DMS79 treated with DMSO at 0.1 percent for 48 hours (cell line): ENCODE measurements around the gene CELSR1.
A peak's percentile ranks its signal among the peaks of the same experiment; 100 is the strongest.

Source experiments
- DNase-seq: peaks from one replicate; lab custom pipeline; 2025; lab: John Stamatoyannopoulos, UW

The CELSR1 gene

GRCh38 chr22:46553189-46553588 lies 15.8 kb upstream of the CELSR1 start:
- no peak for DNase-seq

DNA sequence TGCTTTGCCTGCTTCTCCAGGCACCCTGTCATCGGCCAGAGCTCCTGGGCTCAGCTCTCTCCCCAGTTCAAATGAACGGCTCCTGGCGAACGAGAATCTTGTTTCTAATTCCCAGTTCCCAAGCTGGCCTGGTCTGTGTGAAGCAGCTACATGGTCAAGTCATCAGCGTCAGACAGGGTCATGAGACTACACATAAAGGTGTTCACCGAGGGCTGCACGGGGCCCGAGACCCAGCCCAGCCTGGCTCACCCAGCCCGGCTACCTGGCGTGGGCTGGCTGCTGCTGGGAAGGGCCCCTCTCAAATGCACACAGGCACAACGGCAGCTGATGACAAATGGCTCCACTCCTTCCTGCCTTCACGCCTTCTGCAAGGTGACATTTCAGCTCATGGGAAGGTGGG lies 14.6 kb upstream of the CELSR1 start:
- DNase-seq, result no peak

- DNase-seq, result no peak
Observed at GRCh38 chr22:46551321-46551720, 13.9 kb upstream of the CELSR1 start.

DNA sequence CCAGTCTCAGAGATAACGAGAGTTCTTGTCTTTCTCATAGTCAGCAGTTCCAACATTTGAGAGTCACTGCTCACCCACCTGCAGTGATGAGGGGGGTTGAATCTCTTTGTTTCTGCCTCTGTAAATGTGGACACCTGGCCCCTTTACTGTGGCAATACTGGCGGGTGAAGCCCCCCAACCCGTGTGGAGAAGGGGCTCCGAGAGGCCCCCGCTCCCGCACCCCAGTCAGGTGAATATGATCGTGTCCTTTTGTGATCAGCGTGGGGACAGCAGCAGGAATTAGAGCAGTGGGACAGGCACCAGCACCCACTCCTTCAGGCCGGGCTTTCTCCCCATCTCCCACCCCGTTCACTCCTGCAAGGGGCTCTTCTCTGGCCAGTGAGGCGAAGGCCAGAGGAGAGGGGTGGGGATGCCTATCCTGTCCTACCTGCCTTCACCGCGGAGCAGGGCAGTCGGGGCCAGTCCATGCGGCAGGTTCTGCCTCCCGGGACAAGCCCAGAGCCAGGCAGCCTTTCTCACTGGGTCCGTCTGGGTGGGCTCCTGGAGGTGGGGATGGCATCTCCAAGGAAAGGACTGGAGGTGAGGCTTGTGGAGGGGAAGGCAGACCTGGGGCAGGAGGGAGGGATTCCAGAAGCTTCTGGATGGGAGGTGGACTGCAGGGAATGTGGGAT lies 12.7 kb upstream of the CELSR1 start:
- DNase-seq, result no peak

DNA sequence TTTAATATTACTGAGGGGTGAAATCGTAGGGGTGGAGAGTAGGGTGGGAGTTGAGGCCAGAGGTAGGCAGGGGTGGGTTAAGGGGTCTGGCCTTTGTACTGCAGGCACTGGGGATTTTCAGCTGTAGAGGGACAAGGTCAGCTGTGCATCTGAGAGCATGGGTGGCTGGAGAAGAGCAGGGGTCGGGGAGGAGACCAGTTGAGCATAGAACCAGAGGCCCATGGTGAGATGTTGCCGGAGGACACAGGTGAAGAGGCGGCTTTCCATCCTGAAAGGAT lies 12.1 kb upstream of the CELSR1 start:
- DNase-seq, result no peak

DNA sequence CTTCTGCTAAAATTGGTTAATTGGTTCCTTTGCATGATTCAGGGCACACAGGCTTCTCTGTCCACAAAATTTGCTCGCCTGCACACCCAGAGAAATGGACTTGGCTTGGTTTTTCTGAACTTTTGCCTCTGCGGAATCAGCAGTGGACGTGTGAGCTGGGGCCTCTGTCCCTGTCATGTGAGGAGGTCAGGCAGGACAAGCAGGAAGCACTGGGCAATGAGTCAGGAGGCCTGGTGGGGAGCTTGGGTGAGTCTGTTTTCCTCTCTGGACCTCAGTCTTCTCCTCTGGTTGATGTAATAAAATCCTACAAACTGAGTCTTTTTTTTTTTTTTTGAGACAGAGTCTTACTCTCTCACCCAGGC lies 10.4 kb upstream of the CELSR1 start:
- no peak for DNase-seq

- DNase-seq, result no peak
Observed at GRCh38 chr22:46547179-46547882, 9.9 kb upstream of the CELSR1 start.

DNA sequence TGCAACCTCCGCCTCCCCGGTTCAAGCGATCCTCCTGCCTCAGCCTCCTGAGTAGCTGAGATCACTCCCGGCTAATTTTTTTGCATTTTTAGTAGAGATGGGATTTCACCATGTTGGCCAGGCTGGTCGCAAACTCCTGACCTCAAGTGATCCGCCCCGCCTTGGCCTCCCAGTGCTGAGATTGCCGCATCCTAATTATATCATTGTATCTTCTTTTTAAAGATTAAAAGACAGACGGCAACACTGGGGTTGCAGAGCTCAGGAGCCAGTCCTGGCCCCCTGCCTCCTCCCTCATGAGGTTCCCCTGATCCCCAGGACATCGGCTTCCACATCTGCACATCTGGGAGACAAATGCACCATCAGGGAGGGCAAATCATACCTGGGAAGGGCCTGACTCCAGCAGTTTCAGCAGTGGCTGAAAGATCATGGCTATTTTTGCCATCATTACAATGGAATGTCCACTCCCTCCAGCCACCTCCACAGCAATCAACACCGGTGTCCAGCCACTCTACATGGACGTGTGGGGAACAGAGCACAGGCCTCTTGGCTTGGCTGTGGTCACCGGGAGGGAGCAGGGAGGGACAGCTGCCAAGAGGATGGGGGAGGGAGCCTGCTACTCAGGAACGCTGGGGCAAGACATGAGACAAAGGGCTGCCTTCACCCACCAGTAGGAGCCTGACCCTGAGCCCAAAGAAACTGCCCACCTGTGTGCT lies 9.2 kb upstream of the CELSR1 start:
- no peak for DNase-seq

GRCh38 chr22:46545086-46545792 lies 7.8 kb upstream of the CELSR1 start:
- no peak for DNase-seq

DNA sequence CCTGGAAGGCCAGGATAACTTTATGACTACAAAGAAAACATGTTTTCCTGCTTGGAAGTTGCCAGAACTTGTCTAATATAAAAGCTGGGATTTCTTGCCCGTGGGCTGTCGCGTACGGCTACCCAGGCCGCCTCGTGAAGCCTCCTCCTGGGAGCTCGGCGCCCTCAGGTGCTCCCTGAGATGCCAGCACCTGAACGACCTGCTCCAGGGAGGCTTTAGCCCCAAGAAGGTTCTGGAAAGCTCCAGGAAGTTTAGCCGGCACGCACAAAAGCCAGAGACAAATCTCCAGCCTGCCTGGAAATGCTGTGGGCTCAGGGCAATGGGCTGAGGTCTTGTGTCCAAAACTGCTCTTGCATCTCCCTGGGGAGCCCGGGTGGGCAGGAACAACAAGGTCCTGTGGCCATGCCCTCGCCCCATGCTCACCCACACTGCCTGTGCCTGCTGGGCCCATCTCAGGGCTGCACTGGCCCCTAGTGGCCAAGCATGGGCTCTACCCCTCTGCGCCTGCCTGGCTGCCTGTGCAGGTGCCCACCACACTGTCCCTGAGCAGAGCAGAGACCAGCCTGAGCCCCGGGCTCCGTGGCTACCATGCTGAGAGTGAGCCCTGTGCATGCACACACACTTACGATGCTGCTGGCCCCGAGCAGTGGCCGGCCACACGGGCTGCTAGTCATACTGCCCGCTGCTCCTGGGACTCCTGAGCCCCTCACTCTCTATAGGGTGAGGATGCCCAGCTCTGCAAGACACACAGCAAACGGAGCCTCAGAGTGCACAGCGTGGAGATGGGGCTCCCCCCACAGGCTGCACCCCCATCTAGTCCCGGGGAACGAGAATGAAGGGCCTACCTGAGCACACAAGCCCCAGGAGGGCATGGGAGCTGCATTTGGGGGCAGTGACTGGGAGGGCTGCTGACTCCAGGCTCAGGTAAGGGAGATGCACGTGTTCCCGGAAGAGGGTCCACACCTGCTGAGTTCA lies 4.9 kb upstream of the CELSR1 start:
- DNase-seq, result peak; percentile 17

GRCh38 chr22:46541536-46541935 lies 4.1 kb upstream of the CELSR1 start:
- DNase-seq, result no peak

GRCh38 chr22:46540874-46541273 lies 3.5 kb upstream of the CELSR1 start:
- no peak for DNase-seq

GRCh38 chr22:46539169-46539568 lies 1.7 kb upstream of the CELSR1 start:
- no peak for DNase-seq

GRCh38 chr22:46538814-46539160 lies 1.4 kb upstream of the CELSR1 start:
- DNase-seq, result no peak

GRCh38 chr22:46537946-46538813 lies 760 bp upstream of the CELSR1 start:
- DNase-seq, result peak; percentile 15

GRCh38 chr22:46536537-46537224 lies 739 bp downstream of the CELSR1 start:
- DNase-seq, result no peak

DNA sequence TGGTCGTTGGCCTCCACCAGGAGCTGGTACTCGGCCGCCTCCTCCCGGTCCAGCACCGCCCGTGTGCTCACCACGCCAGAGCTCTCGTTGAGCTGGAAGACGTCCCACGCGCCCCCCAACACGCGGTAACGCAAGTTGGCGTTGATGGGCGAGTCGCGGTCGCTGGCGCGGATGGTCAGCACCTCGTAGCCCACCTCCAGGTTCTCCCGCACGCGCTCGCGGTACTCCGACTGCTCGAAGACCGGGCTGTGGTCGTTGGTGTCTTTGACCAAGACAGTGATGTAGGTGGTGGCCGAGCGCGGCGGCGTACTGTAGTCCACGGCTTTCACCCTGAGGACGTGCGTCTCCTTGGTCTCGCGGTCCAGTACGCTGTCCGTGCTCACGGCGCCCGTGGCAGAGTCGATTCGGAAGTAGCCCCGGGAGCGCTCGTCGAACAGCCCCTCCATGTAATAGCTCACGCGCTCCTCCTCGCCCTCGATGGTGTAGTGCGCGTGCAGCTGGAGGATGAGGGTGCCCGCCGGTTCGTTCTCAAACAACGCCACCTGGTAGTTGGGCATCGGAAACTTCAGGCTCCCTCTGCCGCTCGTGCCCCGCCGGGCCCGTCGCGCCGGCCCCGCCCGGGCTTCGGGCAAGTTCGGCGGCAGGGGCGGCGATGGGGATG lies 1.4 kb downstream of the CELSR1 start:
- DNase-seq, result no peak

- no peak for DNase-seq
Observed at GRCh38 chr22:46534901-46535630, 2.4 kb downstream of the CELSR1 start.

DNA sequence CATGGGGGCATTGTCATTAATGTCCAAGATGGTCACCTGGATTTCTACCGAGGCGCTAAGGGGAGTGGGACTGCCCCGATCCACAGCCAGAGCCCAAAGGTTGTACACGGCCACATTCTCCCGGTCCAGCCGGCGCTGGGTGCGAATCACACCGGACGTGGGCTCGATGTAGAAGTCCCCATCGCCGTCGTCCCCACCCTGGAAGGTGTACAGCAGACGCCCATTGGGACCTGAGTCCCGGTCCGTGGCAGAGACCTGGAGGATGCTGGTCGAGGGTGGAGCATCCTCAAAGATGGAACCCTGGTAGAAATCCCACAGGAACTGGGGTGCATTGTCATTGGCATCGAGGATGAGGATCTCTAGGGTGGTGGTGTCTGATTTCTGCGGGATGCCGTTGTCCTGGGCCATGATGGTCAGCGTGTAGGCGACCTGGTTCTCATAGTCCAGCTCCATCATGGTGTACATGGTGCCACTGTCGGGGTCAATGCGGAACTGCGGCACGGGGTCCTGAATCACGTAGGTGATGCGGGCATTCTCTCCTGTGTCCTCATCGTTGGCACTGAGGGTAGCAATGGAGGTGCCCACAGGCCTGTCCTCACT lies 3.1 kb downstream of the CELSR1 start:
- DNase-seq, result no peak
